Activated CD4-positive, alpha-beta T cell treated with anti-CD3 and anti-CD28 coated beads, Interleukin-10, Interleukin-2, amounts not matched to agents 100 ng/mL and 50 ng/mL, durations not matched to agents 16 hours and 8 hours (primary cell): ENCODE measurements around the gene MAMSTR.

ENCODE experiments used
- DNase-seq: peaks from one replicate; pipeline ENCODE4 v3.0.0-alpha.2; 2020

The MAMSTR gene

DNA sequence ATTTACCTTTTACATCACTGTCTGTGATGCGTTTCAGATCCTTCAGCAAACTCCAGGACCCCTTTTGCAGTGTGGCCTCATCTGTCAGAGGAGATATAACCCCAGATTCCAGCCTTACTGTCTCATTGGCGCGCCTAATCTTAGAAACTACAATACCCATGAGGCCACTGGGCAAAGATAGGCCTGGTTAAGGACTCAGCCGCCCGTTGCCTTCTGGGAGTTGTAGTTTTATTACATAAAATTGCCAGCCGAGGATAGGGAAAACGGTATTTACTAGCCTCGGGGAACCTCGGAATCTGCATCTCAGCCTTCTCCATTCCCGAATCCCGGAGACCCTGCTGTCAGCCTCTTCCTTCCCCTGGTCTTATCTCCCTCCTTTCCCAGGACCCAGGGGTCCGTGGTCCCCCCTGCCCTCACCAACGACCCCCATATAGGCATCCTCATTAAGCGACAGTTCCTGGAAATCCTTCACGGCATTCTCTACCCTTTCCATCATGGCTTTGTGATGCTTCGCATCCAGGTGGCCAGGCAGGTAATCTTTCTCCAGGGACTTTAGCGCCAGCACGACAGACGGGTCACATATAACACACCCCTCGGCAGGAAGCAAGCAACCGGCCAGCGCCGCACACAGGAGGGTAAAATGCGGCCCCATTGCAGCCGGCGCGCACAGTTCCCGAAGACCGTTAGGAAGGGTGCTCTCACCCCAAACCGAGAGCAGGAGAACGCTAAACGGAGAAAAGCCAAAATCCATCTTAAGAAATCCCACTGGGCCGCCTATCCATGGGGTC, 25.9 kb upstream of the MAMSTR start:
- peak; percentile 78 for DNase-seq

DNA sequence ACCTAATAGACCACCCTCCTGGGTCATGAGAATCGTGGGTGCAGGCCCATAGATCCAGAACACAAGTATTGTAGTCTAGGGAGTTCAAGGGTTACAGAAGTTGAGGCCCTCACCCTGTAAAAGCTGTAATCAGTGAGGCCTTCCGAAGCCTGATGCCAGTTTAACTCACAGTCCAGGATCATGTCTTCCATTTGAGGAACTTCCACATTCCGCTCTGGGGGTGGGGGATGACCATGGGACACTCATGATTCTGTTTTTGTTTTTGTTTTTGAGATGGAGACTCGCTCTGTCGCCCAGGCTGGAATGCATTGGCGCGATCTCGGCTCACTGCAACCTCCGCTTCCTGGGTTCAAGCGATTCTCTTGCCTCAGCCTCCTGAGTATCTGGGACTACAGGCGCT, 22.6 kb upstream of the MAMSTR start:
- no peak for DNase-seq

DNA sequence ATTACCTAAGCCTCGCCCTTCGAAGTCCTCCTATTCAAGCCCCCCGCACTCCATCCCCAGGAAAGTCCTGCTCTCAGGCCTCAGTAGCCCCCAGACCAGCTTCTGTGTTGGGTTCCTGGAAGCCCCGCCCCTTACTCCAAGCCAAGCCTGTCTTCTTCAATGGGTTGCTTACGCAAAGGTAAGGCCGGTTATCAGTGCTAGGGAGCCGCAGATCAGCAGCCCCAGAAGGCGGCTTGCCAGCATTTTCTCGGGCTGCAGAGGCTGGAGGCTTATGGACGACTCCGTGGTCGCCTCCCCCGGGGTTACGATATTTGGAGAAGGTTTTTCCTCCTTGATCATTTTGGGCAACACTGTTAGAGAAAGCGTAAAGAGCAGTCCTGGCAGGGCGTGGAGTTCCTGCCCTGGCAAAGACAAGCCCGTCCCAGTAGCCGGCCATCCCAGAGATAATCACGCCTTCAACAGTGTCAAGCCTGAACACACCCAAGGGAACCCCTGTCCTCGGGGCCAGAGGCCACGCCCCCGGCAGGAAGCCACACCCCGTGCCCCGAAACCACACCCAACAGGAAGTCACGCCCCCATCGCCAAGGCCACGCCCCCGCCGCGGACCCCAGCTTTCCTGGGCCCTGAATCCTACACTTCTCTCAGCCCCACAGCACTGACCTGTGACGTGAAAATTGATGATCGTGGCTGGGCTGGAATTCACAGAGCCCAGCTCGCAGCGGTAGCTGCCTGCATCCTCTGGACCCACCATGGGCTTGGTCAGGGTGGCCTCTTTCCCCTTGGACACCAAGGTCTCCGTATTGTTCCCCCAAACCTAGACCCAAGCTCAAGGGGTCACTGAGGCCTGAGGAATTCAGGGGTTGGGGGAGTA, 21.8 kb upstream of the MAMSTR start:
- DNase-seq: peak; percentile 55

- no peak for DNase-seq
Measured at GRCh38 chr19:48740164-48740972, 20.8 kb upstream of the MAMSTR start, which contains the start of gene RASIP1. Gene RASIP1 (minus strand): TSS chr19:48740610. CDS start chr19:48740282, 328 bp downstream.

- no peak for DNase-seq
Measured at GRCh38 chr19:48739404-48740163, 20.1 kb upstream of the MAMSTR start.

- DNase-seq: peak; percentile 96
Measured at GRCh38 chr19:48738557-48739403, 19.3 kb upstream of the MAMSTR start.

- DNase-seq: no peak
Measured at GRCh38 chr19:48737360-48737998, 18.0 kb upstream of the MAMSTR start.

GRCh38 chr19:48735031-48735615, 15.6 kb upstream of the MAMSTR start:
- no peak for DNase-seq

DNA sequence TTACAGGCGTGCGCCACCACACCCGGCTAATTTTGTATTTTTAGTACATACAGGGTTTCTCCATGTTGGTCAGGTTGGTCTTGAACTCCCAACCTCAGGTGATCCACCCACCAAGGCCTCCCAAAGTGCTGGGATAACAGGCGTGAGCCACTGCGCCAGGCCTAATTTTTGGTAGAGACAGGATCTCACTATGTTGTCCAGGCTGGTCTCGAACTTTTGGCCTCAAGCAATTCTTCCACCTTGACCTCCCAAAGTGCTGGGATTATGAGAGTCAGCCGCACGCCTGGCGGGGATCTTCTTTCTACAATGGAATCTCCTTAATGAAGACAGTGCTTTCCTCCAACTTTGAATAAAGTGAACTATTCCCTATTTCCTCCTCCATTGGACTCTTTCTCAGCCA, 15.1 kb upstream of the MAMSTR start:
- DNase-seq: no peak

DNA sequence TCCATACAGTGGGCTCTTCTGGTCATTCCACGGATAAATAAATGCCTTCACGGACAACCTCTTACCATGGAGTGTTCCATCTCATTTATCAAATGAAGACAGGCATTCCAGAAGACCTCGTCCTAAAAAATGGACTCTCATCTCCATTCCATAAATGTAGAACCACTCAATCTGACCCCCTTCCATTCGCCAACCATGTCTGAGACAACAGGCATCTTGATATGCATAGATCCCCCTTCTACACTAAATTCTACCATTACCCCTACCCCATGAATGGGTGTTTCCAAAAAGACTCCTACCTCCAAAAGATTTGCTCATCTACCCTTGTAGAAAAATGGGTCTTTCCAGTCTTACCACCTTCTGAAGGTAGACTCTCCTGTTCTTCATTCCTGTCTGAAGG, 11.9 kb upstream of the MAMSTR start:
- DNase-seq: no peak

DNA sequence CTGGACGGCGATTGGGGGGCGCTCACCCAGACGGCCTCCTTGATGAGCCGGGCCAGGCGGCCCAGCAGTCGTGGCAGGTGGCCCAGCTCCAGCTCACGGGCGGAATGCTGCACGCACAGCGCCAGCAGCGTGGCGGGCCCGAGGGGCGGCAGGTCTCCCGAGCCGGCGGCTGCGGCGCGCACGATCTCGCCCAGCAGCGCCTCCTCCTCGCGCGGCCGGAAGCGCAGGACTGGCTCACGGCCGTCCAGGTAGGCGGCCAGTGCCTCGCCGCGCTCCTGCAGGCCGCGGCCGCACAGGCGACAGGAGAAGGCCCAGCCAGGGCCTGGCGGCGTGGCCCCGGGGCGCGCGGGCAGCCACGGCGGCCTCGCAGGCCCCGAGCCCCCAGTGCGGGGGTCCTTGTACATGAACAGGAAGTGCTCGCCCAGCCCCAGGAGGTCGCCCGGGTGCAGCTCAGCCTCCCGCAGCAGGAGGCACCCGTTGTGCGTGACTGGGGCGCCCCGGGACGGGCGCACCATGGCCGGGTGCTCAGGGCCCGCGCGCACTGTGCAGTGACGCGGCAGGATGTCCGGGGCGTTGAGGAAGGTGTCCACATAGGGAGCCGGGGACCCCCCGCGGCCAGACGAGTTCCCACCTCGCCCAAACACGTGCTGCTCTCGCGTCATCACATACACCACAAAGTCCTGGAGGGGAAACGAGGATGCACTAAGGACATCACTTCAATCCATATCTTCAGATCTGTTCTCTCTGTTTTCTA, 9.6 kb upstream of the MAMSTR start:
- no peak for DNase-seq

DNA sequence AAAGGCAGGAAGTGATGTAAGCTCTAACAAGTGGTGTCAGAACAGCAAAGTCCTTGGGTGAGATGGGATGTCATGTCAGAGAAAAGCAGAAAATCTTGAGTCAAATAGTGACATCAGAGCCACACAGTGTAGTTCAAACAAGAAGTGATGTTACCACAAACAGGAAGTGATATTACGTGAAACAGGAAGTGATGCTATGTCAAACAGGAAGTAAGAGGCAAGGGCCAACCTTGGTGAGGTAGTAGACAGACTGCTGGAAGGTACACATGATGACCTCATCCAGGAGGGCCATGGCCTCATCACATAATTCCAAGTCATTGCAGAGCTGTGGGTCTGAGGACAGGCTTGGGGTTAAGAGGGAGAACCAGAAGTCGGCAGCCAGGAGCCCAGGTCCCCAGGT, 7.0 kb upstream of the MAMSTR start:
- DNase-seq: peak; percentile 69

GRCh38 chr19:48724796-48725753, 5.5 kb upstream of the MAMSTR start:
- peak; percentile 66 for DNase-seq

DNA sequence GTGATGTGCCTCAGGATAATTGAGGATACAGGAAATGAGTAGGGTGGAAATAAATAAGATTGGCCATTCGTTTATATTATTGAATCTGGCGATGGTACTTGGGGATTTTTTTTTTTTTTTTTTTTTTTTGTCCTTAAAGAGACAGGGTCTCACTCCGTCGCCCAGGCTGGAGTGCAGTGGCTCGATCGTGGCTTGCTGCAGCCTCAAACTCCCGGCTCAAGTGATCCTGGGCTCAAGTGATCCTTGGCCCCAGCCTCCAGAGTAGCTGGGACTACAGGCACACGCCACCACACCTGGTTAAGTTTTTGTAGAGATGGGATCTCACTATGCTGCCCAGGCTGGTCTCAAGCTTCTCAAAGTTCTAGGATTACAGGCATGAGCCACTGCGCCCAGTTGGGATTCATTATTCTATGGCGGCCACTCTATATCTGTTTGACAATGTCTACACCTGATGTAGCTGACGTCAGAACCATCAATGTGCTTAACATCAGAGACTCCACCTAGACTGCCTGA, 2.7 kb upstream of the MAMSTR start:
- DNase-seq: no peak

GRCh38 chr19:48720613-48721296, 1.2 kb upstream of the MAMSTR start:
- DNase-seq: peak; percentile 97

GRCh38 chr19:48720251-48720612, 707 bp upstream of the MAMSTR start:
- no peak for DNase-seq

- DNase-seq: no peak
Measured at GRCh38 chr19:48718711-48719231, 754 bp downstream of the MAMSTR start.
